ENCODE measurements around the gene GPRIN2.
"Not testable (repeated sequence)": the region's sequence is repeated elsewhere in the genome, so short reads cannot be mapped to it uniquely, and the experiment has no call there.

Gene GPRIN2

DNA sequence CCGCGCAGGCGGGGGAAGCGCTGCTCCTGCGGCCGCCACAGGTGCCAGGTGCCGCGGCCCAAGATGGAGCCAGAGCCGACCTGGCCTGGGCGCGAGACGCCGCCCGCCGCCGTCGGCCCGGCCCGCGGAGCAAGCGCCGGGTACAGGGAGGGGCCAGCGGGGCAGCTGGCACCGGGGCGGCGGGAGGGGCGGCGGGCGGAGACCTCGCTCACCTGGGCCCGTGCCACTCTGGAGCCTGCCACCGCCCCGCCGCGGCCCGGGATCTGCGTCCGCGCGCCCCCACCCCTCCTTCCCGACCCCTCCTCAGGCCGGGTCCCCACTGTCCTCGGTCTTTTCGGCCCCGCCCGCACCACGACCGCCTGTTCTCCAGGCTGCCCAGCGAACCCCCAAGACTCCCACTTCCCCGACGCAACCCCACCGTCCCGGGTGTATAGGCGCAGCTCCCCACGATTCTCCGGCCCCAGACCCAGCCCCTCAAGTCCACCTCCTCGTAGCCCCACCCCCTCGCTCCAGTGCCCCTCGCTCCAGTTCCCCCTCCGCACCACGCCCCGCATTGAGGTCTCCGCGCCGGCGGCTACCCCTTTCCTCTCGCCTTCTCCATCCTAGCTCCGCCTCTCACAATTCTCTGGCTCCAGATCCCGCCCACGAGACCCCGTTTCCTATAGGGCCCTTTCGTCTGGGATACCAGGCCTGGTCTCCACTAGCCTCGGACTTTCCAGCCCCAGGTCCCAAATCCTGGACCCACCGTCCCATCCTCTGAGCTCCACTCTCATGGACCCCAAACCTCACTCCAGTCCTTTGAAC is at the start of gene GPRIN2:
TSS of gene GPRIN2 (minus strand) at position 144 of the 804 bp plus-strand sequence. CDS start 5,922 bp downstream, outside the sequence.
- DNase-seq (ENCODE audit: low spot score), result no peak

DNA sequence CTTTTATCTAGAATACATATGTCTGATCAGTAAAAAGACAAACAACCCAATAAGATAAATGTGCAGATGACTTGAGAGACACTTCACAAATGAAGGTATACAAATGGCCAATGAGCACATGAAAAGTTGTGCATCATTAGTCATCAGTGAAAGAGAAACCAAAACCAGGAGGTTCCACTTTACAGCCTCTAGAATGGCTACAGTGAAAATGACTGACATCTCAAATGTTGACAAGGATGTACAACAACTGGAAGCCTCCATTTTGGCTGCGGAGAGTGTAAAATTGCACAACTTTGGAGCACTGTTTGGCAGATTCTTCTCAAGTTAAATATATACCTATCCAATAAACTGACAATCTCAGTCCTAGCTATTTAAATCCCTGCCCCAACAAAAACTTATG is 44.1 kb upstream of the GPRIN2 start:
- not testable (repeated sequence) for DNase-seq (ENCODE audit: low spot score)

DNA sequence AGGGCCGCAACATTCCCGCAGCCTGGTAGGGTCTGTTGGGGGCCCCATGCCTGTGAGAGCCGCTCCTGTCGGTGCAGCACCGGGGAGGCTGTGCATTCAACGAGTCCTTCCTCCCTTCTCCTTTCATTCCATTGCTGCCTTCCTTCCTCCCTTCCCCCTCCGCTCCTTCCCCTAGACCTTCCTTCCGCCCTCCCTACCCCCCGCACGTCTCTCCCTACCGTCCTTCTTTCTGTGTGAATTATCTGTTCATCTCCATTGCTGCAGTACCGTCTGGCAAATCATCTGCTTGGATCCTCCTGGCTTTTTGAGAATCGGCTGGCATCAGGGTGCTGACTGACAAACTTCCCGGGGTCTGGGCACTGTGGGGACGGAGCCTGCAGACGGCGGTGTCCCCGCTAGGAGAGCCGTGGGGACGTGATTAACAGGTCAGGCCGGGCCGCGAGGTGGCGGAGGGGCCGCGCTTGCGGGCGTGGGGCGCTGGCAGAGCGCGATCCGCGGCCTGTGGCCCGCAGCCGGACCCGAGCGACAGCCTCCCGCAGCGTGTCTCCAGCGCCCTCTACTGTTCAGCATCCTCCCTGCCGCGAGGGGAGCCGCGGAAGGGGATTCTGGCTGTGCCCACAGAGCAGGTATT is 41.3 kb upstream of the GPRIN2 start:
- DNase-seq (ENCODE audit: low spot score), result not testable (repeated sequence)

DNA sequence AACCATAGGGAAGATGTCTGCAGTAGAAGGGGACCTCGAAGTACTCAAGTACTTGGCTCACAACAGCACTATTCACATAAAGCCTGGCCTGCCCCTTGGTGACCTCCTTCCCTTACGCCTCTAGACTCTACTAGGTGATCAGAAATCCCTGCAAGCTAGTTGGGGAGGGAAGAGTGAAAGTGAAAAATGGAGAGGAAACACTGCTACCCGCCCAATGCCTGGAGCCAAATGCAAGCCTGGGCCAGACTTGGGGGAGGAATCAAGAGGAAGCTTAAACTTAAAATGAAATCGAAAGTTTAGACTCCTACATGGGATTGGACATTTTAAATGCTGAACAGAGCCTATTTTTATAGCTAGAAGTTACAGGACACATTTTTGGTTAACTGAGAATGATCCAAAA is 40.1 kb upstream of the GPRIN2 start:
- not testable (repeated sequence) for DNase-seq (ENCODE audit: low spot score)

DNA sequence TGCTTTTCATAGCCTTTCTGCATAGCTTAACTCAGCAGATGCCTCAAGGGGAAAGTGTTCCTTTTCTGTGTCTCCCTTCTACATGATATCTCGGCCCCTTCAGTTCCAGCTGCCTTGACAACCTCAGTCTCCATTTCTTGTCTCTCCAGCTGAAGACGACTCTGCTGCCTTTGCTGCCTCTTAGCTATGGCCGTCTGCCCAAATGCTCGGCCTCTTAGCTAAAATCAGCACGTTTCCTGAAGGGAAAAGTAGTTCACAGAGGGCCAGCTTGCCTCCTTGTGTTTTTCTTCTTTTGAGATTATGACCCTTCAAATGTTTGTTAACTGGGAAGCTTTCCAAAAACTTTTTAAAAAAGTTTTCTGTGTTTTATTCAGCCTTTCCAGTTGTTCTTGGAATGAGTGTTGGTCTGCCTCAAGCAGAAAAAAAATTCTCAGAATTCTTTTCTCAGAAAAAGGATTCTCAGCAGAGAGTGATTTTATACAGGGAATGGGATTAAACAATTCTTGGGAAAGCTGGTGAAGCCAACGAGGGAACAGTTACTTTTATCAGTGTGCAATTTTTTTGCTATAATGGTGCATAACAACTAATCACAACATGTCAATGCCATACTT is 38.1 kb upstream of the GPRIN2 start:
- not testable (repeated sequence) for DNase-seq (ENCODE audit: low spot score)

DNA sequence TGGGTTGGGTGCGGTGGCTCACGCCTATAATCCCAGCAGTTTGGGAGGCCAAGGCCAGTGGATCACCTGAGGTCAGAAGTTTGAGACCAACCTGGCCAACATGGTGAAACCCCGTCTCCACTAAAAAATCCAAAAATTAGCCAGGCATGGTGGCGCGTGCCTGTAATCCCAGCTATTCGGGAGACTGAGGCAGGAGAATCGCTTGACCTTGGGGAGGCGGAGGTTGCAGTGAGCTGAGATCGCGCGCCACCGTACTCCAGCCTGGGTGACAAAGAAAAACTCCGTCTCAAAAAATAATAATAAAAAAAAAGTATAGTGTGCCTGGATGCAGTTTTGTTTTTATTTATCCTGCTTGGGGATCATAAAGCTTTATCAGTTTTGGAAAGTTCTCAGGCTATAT is 36.8 kb upstream of the GPRIN2 start:
- DNase-seq (ENCODE audit: low spot score), result not testable (repeated sequence)

DNA sequence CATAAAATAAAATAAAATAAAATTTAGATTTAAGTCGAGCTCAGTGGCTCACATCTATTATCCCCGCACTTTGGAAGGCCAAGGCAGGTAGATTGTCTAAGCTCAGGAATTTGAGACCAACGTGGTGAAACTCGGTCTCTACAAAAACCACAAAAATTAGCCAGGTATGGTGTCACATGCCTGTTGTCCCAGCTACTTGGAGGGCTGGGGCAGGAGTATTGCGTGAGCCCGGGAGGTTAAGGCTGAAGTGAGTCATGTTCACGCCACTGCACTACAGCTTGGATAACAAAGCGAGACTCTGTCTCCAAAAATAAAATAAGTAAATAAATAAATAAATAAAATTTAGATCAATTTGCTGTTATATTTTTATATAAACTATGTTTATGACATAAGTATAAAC is 34.6 kb upstream of the GPRIN2 start:
- not testable (repeated sequence) for DNase-seq (ENCODE audit: low spot score)

DNA sequence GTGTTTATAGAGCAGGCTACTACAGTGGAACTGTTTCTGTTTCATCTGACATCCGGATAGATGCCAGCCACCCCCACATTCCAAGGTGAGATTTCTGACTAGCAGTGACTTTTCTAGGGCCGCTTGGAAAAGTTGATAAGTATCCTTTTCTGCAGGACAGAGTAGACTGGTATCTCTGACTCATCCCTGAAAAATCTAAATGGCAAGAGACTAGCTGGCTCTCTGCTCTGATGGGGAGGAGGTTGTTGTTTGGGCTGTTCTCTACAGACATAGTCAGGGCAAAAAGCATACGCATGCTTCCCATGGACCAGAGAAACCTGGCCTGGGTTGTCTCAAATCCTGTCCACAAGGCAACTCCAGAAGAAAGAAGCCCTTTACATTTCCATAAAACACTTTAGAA is 33.1 kb upstream of the GPRIN2 start:
- DNase-seq (ENCODE audit: low spot score), result not testable (repeated sequence)

DNA sequence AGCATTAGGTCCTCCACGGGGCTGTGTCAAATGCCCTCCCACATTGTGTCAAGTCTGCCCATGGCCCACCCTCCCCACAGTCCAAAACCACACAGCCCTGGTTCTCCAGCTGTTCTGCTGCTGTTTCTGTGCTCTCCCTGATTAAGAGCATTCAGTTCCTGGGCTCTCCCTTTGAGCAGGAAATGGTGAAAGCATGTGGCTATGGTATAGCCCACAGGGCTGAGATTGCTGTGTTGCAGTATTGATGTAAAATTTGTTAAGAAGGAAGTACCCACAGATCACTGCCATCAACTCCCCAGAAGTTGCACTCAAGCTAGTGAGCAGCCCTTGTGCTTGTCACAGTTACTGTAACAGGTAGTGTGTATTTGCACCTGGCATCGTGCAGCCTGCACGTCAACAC is 31.8 kb upstream of the GPRIN2 start:
- DNase-seq (ENCODE audit: low spot score), result not testable (repeated sequence)

DNA sequence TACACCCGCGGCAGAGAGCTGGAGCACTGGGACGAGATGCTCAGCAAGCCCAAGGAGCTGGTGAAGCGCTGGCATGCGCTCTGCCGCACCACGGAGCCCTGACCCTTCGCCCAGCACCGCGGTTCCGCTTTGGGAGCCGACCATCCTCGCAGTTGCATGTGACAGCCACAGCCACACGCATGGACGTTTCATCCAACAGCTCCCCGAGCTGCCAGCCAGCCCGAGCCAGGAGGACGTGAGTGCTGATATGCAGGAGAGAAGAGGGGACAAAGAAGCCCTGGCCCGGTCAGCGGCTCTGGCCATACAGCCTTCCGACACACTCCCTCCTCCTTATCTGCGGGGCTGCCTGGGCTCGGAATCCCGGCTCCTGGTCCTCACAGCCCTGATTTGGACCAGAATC is 31.1 kb upstream of the GPRIN2 start:
- DNase-seq (ENCODE audit: low spot score), result not testable (repeated sequence)

DNA sequence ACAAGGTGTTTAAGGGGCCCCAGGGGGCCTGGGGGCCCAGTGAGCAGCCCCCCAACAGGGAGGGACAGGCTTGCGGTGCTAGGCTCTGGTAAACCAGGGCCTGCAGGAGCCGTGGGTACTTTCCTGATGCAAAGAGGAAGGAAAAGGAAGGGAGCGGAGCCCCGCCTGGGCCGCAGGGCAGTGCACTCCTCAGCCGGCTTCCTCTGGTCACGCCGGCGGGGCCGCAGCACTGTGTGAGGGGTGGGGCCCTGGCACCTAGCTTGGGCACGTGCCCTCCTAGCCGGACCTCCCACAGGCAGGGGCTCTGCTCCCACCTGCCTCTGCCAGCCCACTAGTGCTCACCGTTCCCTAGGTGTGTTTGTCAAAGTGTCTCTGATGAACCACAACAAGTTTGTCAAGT is 28.8 kb upstream of the GPRIN2 start:
- not testable (repeated sequence) for DNase-seq (ENCODE audit: low spot score)

DNA sequence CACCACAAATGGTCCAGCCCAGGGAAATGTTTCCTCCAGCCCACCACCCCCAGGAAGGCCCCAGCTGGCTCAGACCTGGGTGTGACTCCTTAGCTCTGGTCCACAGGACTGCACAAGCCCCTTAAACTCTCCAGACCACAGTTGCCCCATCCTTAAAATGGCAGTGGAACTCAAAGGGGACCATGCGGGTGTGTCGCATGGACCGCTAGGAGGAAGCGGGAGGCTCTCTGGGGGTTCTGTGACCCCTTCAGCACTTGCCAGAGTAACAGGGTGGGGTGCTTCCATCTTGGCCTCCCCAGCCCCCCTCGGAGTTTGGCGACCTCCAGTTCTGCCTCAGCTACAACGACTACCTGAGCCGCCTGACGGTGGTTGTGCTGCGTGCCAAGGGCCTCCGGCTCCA is 27.7 kb upstream of the GPRIN2 start:
- DNase-seq (ENCODE audit: low spot score), result not testable (repeated sequence)

DNA sequence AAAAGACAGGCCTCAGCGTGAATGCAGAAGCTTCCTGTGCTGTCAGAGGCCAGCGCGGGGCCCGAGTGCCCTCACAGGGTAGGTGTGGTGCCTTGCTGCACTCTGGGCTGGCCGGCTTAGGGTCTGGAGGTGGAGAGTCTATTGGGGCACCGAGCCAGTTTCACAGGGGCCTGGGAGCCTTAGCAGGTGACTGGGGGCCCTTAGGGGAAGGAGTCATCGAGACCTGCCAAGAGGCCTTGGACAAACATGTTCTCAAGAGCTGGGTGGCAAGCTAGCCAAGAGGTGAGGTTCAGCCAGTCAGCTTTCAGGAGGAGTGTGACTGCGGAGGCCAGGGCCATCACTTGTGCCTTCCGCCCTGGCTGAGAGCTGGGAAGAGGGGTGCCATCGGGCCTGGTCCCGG is 26.1 kb upstream of the GPRIN2 start:
- DNase-seq (ENCODE audit: low spot score), result not testable (repeated sequence)

DNA sequence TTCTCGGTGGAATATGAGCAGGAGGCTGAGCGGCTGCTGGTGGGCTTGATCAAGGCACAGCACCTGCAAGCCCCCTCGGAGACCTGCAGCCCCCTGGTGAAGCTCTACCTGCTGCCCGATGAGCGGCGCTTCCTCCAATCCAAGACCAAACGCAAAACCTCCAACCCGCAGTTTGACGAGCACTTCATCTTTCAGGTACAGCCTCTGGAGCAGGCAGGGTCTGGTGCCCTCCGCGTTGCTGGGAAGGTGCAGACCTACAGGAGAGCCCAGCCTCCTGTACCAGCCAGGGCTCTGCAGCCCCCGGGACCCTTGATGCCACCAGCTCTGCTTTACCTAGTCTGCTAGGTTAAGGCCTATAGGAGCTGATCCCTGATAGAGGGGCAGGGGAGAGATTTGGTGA is 25.5 kb upstream of the GPRIN2 start:
- not testable (repeated sequence) for DNase-seq (ENCODE audit: low spot score)

DNA sequence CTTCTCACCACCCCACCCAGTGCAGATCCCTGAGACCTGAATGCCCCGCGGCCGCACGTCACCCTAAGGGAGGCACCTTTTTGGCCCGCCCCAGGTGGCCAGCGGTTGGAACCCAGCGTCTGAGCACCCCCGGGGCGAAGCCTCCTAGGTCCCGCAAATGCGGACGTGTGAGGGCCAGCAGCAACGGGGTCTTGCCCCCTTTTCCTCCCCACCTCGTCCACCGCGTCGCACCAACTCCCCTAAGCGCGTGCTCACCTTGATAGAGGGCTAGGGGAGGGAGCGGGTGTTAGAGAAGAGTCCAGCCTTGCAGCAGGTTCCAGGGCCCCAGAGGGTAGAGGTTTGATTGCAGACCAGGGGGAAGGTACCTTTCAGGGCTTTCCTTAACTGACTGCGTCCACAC is 22.9 kb upstream of the GPRIN2 start:
- not testable (repeated sequence) for DNase-seq (ENCODE audit: low spot score)

DNA sequence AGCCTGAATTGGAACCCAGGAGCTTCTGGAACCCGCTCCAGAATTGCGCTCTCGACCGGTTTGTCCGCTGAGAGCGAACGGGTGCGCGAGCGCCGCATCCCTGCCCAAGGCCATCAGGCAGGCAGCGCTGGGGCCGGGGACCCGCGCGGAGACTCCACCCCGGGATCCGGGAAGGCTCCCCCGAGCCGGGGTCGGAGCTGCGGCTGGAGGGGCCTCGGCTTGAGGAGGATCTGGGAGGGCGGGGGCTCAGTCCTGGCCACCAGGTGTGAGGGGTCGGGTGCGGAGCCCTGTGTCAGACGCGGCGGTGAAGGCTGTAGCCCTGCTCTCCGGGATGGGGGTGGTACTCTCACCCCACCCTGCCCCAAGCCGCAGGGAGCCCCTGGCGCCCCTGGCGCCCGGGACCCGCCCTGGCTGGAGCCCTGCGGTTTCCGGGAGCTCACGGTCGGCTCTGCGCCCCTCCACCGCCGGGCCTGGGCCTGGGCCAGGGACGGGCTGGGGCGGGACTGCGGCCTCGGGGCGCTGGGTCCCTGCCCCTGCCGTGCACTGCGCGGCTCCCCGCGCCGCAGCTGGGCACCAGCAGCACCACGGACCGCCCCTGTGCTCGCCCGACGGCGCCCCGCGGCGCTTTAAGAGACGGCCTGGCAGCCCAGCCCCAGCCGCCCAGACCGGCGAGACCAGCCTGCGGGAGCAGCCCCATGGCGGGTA is 22.2 kb upstream of the GPRIN2 start, which contains the start of gene SYT15:
TSS of gene SYT15 (plus strand) at position 655 of the 705 bp plus-strand sequence. CDS start at position 696, 41 bp downstream.
- DNase-seq (ENCODE audit: low spot score), result not testable (repeated sequence)

DNA sequence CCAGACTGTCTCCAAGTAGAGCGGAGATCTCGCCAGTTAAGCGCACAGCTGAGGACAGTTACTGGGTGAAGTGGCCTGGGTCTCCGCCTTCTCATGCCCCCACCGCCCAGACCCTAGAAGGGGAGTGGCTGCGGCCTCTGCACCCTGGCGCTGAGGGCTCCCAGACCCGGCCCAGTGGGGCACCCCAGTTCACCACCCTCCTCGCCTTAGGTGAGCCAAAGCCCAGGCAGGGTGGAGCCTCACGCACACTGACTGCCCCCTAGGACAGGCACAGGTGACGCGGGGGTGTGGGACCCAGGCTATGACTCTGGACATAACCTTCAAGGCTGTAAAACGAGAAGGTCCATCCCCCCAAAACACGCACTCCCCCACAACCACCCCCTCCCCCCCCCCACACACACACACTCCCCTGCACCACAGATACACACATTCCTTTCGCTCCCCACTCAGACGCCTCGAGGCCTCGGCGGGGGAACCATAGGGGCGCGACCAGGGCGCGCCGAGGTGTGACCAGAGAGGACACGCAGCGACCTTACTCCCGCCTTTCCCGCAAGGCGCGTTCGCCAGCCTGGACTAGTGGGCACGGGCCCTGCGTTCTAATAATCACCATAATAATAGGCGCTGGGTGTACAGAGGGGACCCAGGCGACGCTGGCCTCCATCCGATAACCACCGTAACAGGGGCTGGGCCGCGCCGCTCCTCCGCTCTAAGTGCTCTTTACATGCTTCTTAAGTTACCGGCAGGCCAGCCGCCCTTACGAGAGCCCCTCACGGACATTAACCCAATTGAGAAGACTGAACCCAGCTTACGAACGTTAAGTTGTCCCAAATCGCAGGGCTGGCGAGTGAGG is 21.4 kb upstream of the GPRIN2 start:
- DNase-seq (ENCODE audit: low spot score), result not testable (repeated sequence)

DNA sequence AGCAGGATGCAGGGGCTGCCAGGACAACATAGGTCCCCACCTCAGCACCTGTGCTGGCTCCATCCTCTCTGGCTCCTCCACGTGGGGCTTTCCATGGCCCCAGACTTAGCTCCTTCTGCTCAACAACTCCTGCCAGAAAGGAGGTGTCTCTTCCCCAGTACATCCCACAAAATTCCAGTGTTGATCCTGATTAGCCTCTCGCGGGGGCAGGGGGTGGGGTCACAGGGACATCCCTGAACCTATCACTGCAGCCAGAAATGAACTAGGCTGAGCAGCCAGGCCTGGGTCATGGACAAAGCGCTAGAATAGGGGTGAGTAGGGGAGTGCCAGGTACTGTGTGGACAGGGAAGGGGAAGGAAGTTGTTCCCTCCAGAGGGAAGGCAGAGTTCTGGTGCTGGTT is 17.4 kb upstream of the GPRIN2 start:
- not testable (repeated sequence) for DNase-seq (ENCODE audit: low spot score)

DNA sequence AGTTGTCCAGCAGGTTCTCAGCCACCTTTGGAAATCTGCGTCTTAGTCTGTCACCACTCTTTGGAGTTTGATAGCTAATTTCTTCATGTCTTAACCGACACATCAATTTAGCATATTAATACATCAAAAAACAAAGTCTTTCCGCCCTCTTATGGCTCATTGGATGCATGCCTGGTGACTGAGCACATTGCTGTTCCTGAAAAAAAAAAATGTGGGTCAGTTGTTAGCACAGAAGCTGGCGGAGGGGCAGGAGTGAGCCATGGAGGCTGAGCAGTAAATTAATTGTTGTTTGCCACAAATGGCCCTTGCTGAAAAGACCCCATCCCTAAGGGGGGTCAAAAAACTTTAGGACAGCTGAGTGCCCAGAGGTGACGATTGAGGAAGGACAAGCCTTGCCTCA is 16.9 kb upstream of the GPRIN2 start:
- not testable (repeated sequence) for DNase-seq (ENCODE audit: low spot score)

DNA sequence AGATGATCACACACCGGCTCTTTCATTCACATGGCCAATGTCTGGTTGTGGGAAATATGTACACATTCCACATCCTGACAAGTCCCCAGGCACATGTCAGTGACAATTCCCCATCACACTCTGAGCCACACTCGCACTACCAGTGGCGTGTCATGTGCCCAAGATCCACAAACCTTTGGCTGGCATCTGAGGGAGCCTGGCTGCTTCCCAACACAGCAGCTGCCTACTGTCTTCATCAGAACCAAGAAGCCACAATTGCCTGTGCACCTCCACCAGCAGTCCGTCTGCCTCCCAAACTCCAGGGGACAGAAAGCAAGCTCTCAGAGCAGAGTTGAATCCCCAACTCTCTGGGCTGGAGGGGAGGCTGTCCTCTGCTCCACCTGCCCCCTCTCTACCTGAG is 16.3 kb upstream of the GPRIN2 start:
- DNase-seq (ENCODE audit: low spot score), result not testable (repeated sequence)

DNA sequence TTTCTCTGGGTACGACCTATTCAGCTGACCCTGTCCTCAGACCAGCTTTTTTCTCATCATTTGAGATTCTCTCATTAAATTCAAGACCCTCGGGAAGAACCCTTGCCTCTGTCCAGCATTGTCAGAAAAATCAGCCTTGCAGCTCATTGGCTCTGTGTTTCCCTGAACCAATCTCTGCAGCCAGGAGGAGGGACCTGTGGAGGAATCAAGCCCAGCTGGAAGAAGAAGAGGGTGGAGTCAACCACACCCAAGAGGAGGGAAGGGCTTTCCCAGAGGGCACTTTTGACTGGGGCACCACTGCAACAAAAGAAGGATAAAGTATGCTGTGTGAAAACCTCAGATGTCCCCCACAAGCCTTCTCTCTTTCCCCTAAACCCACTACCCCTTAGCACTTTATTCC is 14.2 kb upstream of the GPRIN2 start:
- DNase-seq (ENCODE audit: low spot score), result not testable (repeated sequence)
